ENCODE results near the gene SH3PXD2B. TPM values are rescaled to one million over a fixed set of nuclear protein-coding genes. Genes with fewer than 3 reads are reported as not detected.
A peak's percentile ranks its signal among the peaks of the same experiment; 100 is the strongest.

SH3PXD2B gene
- total RNA-seq (2016; rRNA removed; fragmentation: Illumina TruSeq; extraction: Trizol) (3.4 and 3.8 TPM in 2 replicates), polyA plus RNA-seq (2011; rRNA removed) (4.6 and 5.3 TPM in 2 replicates), polyA minus RNA-seq (2011; rRNA and poly(A)+ RNA removed; ENCODE audit: low replicate concordance) (6.5 and 8.9 TPM in 2 replicates), Bru-seq, nascent RNA (percentile 54 among the genes with signal in this experiment), BruChase-seq, experiment 1, labeled RNA remaining after a 6-hour chase (percentile 49 among the genes with signal in this experiment), BruChase-seq, experiment 2, labeled RNA remaining after a 2-hour chase (percentile 53 among the genes with signal in this experiment)
- total RNA-seq (2016; cell fraction: cytosol; rRNA removed; fragmentation: Illumina TruSeq; extraction: Trizol; ENCODE audit: low read depth) = 1.1 and 1.3 TPM in 2 replicates
- total RNA-seq (2016; cell fraction: insoluble cytoplasmic fraction; rRNA removed; fragmentation: Illumina TruSeq; extraction: Trizol) = 3.2 and 3.8 TPM in 2 replicates
- total RNA-seq (2016; cell fraction: membrane; rRNA removed; fragmentation: Illumina TruSeq; extraction: Trizol) = 1.5 and 2.4 TPM in 2 replicates
- total RNA-seq (2016; cell fraction: nucleus; rRNA removed; fragmentation: Illumina TruSeq; extraction: Trizol) = 3.8 TPM in 2 replicates
- 1.9 and 2.4 TPM in 2 replicates for polyA plus RNA-seq (2011; cell fraction: cytosol; rRNA removed)
- 6.3 and 6.6 TPM in 2 replicates for polyA plus RNA-seq (2011; cell fraction: nucleus; rRNA removed)
- polyA plus RNA-seq (2012) = 3.7 and 4.6 TPM in 2 replicates
- 0.45 and 0.58 TPM in 2 replicates for polyA plus RNA-seq (2016; cell fraction: cytosol; fragmentation: Illumina TruSeq; extraction: Trizol; ENCODE audit: low read depth)
- 4.5 and 5.7 TPM in 2 replicates for polyA plus RNA-seq (2016; cell fraction: insoluble cytoplasmic fraction; fragmentation: Illumina TruSeq; extraction: Trizol; ENCODE audit: low read depth)
- polyA plus RNA-seq (2016; cell fraction: membrane; fragmentation: Illumina TruSeq; extraction: Trizol; ENCODE audit: low read depth) = 0.58 and 1.3 TPM in 2 replicates
- 4.4 and 5.5 TPM in 2 replicates for polyA plus RNA-seq (2016; cell fraction: nucleus; fragmentation: Illumina TruSeq; extraction: Trizol; ENCODE audit: insufficient read depth, low read depth)
- 4.5 and 5.0 TPM in 2 replicates for polyA minus RNA-seq (2011; cell fraction: cytosol; rRNA and poly(A)+ RNA removed)
- 4.5 and 4.7 TPM in 2 replicates for polyA minus RNA-seq (2011; cell fraction: nucleus; rRNA and poly(A)+ RNA removed)
- long read RNA-seq, experiment 1 = 0 reads
- long read RNA-seq, experiment 2, partial matches to known transcripts = 0 of 10 reads
- long read RNA-seq, experiment 2, other reads (novel, unspliced or antisense) = 9 of 10 reads

- Histone ChIP-seq H3K4me2 (ENCODE audit: low read depth, low read length) (peak within 1 kb of the TSS; percentile 99), H3K27ac (ENCODE audit: extremely low read length, insufficient read depth, low read length) (peak within 1 kb of the TSS; percentile 48), H3K4me1 (ENCODE audit: insufficient read depth, low read length) (peaks cover 53% of the 10 kb centered on the region), H3K4me3 (replicated peaks in 1 of 3; ENCODE audit: insufficient read depth in 1 of 3, low read depth in 2 of 3, low read length in 3 of 3) (peak within 1 kb of the TSS; percentile 68 to 81 (median 80)), H2AFZ (ENCODE audit: low read length) (no peak within 1 kb of the TSS), H4K20me1 (ENCODE audit: insufficient read depth, low read length) (peaks cover 8% of the 10 kb centered on the region), H3K79me2 (ENCODE audit: insufficient read depth, low read length) (peaks cover 2% of the 10 kb centered on the region), H3K9me3 (ENCODE audit: low read length) (no peaks in the 10 kb centered on the region), H3K27me3 (ENCODE audit: control insufficient read depth in 1 of 2, insufficient read depth in 2 of 2, low read length in 2 of 2) (no peaks in the 10 kb centered on the region; a peak in 2 of 5 replicates), H3K9ac (ENCODE audit: insufficient read depth, low read depth, low read length) (peak within 1 kb of the TSS; percentile 73), H3K36me3 (replicated peaks in 1 of 2; ENCODE audit: control insufficient read depth in 1 of 2, insufficient read depth in 2 of 2, low read length in 2 of 2) (no peaks in the 10 kb centered on the region)
- POLR2A ChIA-PET = no interaction called here
- CTCF ChIA-PET (ENCODE audit: low intra/inter-chr PET ratio, low total read pairs) = no interaction called here
- 16% methylated on average over 21 of the region's 89 CpGs for WGBS (ENCODE audit: low lambda C conversion rate)
- in situ Hi-C loops (cut with HindIII; ENCODE audit: extremely low pct_ligation_motif_present, low pct_unique_long_range_greater_than_20kb) (loop anchor here (5.0 kb wide), 1 partner anchor 37 kb away; no protein-coding TSS in a partner anchor), intact Hi-C loops (cut with micrococcal nuclease; ENCODE audit: unreplicated experiment) (loop anchor here (5.0 kb wide), 1 partner anchor 162 kb away; no protein-coding TSS in a partner anchor)
- ATAC-seq (peak; percentile 59), FAIRE-seq (no peak), DNase-seq (ENCODE audit: low spot score) (peak; percentile 52)
- no TSS peak for BruUV-seq (replicated peaks)
- TF ChIP-seq HOXA9 (CRISPR knock-in tag; IDR thresholded peaks at IDR 0.05; ENCODE audit: borderline replicate concordance) (no peak), ZNF432 (CRISPR knock-in tag; IDR thresholded peaks at IDR 0.05; ENCODE audit: borderline replicate concordance) (no peak), FOXP1 (IDR thresholded peaks at IDR 0.05) (no peak), FOXP1 (CRISPR knock-in tag; IDR thresholded peaks at IDR 0.05) (no peak), TSC22D2 (CRISPR knock-in tag; IDR thresholded peaks at IDR 0.05; ENCODE audit: borderline replicate concordance) (no peak), ZNF576 (CRISPR knock-in tag; IDR thresholded peaks at IDR 0.05) (no peak), ZNF883 (CRISPR knock-in tag; IDR thresholded peaks at IDR 0.05; ENCODE audit: not compliant biosample characterization) (no peak), NFYC (CRISPR knock-in tag; IDR thresholded peaks at IDR 0.05) (no peak), LCORL (IDR thresholded peaks at IDR 0.05) (no peak), LCORL (CRISPR knock-in tag; IDR thresholded peaks at IDR 0.05) (no peak), ARID5B (CRISPR knock-in tag; IDR thresholded peaks at IDR 0.05) (0 out of 2 replicates have a peak, but pooled peaks have one; percentile 26), ZBTB25 (CRISPR knock-in tag; IDR thresholded peaks at IDR 0.05) (peak; percentile 67; the same call in 1 of the 2 replicates), ZNF788 (CRISPR knock-in tag; IDR thresholded peaks at IDR 0.05; ENCODE audit: borderline replicate concordance) (no peak), ZNF740 (CRISPR knock-in tag; IDR thresholded peaks at IDR 0.05) (no peak; the same call in 1 of the 2 replicates)
Measured at GRCh38 chr5:172454358-172455086, at the start of gene SH3PXD2B. Gene SH3PXD2B (minus strand): TSS chr5:172454525. CDS start chr5:172454352, 173 bp downstream.
